HG02943 (cell line): Measurements from ENCODE around the gene QARS1.

Experiments
- ATAC-seq: cut with Tn5 transposase; IDR thresholded peaks from one replicate; pipeline ENCODE4 v1.9.1; 2021; ENCODE audit warnings: mild to moderate bottlenecking, low read depth, moderate library complexity; ENCODE audit not compliant: unreplicated experiment

QARS1 gene

GRCh38 chr3:49058011-49058410, 46.5 kb downstream of the QARS1 start:
- ATAC-seq: no peak

GRCh38 chr3:49057268-49057667, 47.3 kb downstream of the QARS1 start:
- no peak for ATAC-seq

- ATAC-seq: no peak
Measured at GRCh38 chr3:49054344-49054862, 50.2 kb downstream of the QARS1 start.

GRCh38 chr3:49053543-49053942, 51.0 kb downstream of the QARS1 start:
- no peak for ATAC-seq
